Gastrocnemius medialis (tissue), 4 donors: Measurements from ENCODE around the gene PTGDR2.

Experiments used
- CTCF ChIP-seq, 5 experiments: fragments of 450-650 bp in 3 of 5; fragments of 200-600 bp in 2 of 5; sonication (generic) in 2 of 5; IDR thresholded peaks in 4 of 5; conservative IDR thresholded peaks in 1 of 5; 1 replicate in 4 of 5; 2 replicates in 1 of 5; pipeline ENCODE4 v1.5.1; 2016 to 2019; ENCODE audit warnings: antibody characterized with exemption in 5 of 5, mild to moderate bottlenecking in 3 of 5, moderate library complexity in 3 of 5
- POLR2A ChIP-seq, 2 donors: fragments of 450-650 bp; IDR thresholded peaks; one replicate each; pipeline ENCODE4 v1.6.1; 2017; ENCODE audit warnings: antibody characterized with exemption in 2 of 2, mild to moderate bottlenecking in 2 of 2, moderate library complexity in 2 of 2

DNA sequence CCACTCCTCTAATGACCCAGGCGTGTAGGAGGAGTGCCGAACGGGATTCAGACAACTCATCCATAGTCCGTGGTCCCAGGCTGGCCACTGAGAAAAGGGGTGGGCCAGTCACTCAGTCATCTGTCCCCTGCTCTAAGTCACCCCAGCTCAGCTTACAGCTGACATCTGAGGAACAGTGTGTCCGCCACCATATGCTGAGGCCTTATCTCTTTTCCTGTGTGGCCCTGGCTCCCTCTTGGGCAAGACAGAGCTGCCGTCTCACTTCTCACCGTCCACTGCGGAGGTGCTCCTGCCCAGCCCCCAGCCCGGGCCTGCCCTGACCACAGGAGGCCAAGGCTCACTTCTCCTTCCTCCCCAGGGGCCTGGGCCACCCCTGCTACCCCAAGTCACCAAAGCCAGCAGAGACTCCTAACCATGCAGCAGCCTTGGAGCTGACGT lies 7.0 kb downstream of the PTGDR2 start:
- TF ChIP-seq CTCF (IDR thresholded peaks at IDR 0.05 in 4 of 5, conservative IDR thresholded peaks at IDR 0.05 in 1 of 5) = no peak
- TF ChIP-seq POLR2A (IDR thresholded peaks at IDR 0.05) = no peak
